HG02870 (cell line): ENCODE results near the gene SHISA9.
"Not testable (repeated sequence)": the region's sequence is repeated elsewhere in the genome, so short reads cannot be mapped to it uniquely, and the experiment has no call there.

Source experiments
- ATAC-seq: cut with Tn5 transposase; IDR thresholded peaks from one replicate; pipeline ENCODE4 v1.9.1; 2021; ENCODE audit warnings: mild to moderate bottlenecking, moderate library complexity; ENCODE audit not compliant: unreplicated experiment

SHISA9 gene

DNA sequence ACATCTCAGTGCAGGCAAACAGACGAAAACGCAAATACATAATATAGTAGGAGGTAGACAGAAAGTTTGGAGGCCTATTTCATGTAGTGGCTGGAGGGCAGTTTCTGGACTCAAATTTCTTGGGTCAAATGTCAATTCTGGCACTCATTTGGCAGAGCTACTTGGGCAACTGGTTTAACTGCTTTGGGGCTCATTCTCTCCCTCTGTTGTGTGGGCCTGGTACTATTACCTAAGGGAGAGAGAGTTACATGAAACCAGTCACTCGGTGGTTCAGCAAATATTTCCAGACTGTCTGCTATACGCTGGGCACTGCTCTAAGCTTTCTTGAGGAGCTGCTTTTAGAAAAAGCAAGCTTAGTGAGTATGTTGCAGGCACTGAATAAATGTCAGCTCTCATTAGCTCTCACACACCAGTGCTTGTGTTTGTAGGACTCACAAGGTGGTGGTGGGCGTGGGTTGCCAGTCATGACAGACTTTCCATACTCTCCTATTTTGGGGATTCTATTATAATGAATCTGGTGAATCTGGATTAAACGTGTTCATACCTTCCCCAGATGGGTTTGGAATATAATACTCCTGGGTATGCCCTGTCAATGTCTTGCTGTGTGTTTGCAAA lies 1.8 kb upstream of the SHISA9 start:
- ATAC-seq, result no peak

DNA sequence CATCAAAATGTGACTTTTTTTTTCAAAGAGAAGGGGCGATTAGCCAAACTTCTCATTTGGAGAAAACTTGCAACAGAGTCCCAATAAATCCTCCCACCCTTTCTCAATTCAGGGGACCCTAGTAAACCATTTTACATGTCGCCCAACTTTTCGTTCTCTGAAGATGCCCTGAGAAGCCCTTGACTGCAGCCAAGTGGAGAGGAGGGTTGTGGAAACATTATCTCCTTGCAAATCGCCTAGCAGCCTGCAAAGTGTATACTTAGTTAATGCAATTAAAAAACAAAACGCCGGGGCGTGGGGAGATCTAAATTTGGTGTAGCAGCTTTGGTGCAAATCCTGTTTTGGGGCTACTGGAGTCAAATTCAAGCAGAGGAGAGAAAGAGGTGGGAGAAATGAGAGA lies 1.2 kb upstream of the SHISA9 start:
- no peak for ATAC-seq

GRCh38 chr16:12900599-12901203 lies 697 bp upstream of the SHISA9 start:
- ATAC-seq, result no peak

DNA sequence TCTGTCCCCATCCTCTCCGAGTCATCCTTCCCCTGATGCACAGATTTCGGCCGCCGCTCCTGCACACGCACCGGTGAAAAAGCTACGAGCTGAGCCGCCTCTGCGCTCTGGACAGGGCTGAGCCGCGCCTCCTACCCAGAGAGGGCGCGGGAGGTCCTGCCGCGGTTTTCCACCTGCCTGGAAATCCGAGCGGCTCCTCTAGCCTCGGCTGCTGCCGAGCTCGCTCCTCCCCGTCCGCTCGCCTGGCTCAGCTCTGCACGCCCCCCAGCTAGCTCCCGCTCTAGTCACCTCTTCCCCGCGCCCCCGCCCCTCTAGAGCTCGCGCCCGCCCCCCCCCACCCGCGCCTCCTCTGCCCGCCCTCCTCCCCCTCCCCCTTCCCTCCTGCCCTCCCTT lies 198 bp upstream of the SHISA9 start:
- no peak for ATAC-seq

- no peak for ATAC-seq
Observed at GRCh38 chr16:12902511-12903372, 1.3 kb downstream of the SHISA9 start.

- ATAC-seq, result no peak
Observed at GRCh38 chr16:12903407-12904328, 2.3 kb downstream of the SHISA9 start.

- ATAC-seq, result no peak
Observed at GRCh38 chr16:12904329-12904671, 2.9 kb downstream of the SHISA9 start.

- ATAC-seq, result no peak
Observed at GRCh38 chr16:12906271-12906670, 4.9 kb downstream of the SHISA9 start.

- no peak for ATAC-seq
Observed at GRCh38 chr16:12906765-12907516, 5.5 kb downstream of the SHISA9 start.

- no peak for ATAC-seq
Observed at GRCh38 chr16:12907670-12908233, 6.4 kb downstream of the SHISA9 start.

DNA sequence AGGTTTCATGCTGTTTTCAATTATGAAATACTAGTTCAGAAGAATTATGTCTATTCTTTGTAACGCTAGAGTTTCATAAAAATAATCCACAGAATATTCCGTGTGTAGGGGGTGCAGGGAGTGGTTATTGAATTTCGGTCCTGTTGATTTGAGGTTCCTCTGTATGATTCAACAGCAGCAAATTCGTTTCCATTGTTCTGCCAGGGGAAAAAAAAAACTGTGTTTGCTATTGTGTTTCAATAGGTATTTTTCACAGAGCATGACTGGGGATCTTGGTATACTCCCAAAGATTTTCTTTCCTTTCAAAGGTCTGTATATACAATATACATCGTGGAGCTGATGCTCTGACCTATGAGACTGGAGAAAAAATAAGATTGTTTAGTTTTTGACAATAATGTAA lies 15.8 kb downstream of the SHISA9 start:
- no peak for ATAC-seq

- no peak for ATAC-seq
Observed at GRCh38 chr16:12917653-12918052, 16.3 kb downstream of the SHISA9 start.

DNA sequence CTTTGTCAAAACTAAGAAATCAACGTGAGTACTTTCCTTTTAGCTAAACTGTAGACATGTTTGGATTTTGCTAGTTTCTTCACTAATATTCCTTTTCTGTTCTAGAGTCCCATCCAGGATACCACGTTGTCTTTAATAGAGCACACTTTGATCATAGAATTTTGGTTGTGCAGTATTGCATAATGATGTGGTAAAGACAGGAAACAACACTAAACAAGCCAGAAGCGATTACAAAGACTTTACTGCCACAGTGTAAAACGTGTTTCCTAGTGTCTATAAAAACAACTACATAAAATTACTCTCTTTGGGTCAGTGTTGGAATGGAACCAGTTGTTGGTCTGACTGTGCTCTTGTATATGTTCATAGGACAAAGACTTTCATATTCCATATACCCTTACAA lies 19.3 kb downstream of the SHISA9 start:
- no peak for ATAC-seq

GRCh38 chr16:12923640-12924039 lies 22.2 kb downstream of the SHISA9 start:
- ATAC-seq, result not testable (repeated sequence)

DNA sequence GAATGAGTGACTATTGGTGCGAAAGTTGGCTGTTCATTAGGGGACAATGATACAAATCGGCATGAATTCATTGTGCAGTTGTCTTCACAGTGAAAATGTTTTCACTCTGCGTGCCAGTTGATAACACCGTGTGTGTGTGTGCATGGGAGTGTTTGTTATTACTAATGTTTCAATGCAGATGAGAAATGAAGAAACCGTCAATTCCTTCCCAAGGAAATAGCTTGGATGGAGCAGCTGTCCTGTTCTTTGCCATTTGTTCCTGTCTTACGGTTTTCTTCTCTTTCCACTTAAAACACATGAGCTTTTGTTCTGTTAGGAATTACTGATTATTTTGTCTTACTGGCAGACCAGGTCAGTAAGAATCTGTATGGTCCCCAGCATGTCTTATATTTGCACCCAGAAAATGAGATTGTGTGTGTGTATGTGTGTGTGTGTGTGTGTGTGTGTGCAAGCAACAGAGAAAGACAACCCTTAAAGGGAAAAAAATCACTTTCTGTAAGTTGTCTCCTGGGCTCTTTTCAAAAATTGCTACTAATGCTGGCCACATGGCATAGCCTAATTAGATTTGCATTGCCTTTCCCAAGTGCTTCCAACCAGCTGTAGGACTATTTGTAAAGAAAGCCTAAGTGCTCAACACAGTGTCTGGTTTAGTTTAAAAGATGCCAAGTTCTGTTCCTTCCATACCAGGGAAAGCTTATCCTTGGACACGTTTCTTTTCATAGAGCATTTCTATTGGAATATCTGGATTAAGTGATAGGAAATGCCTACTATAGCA lies 23.8 kb downstream of the SHISA9 start:
- ATAC-seq, result no peak

DNA sequence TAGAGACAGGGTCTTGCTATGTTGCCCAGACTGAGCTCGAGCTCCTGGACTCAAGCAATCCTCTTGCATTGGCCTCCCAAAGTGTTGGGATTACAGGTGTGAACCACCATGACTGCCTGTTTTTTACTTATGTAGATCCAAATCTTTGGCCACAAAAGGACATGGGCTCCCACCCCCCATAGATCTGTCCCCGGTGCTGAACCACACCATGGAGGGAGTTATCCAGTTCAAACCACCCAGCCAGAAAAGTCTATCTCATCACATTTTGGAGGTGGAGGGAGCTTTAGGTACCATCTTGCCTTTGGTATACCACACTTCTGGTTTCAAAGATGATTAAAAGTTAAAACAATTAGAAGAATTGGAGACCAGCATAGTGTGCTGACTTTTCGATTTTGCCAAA lies 26.2 kb downstream of the SHISA9 start:
- no peak for ATAC-seq

GRCh38 chr16:12930881-12931280 lies 29.5 kb downstream of the SHISA9 start:
- ATAC-seq, result no peak

- no peak for ATAC-seq
Observed at GRCh38 chr16:12936391-12936790, 35.0 kb downstream of the SHISA9 start.

- ATAC-seq, result no peak
Observed at GRCh38 chr16:12941896-12942295, 40.5 kb downstream of the SHISA9 start.
